Neural cell (in vitro differentiated cells): ENCODE data around the gene ITPRID2. TPM values are rescaled to one million over a fixed set of nuclear protein-coding genes. Genes with fewer than 3 reads are reported as not detected.

Source experiments
- H2AFZ ChIP-seq: fragments of 200-600, 300-800 bp; sonication (generic), shearing (Covaris generic); 2 replicates; pipeline ENCODE4 v1.6.0; 2014; ENCODE audit warnings: low read depth, mild to moderate bottlenecking, antibody characterized with exemption, low read length, moderate library complexity
- H3F3A ChIP-seq: fragments of 200-600 bp; shearing (Covaris generic); 2 replicates; pipeline ENCODE4 v1.6.1; 2016; ENCODE audit warnings: mild to moderate bottlenecking, moderate library complexity, mixed read lengths, antibody characterized with exemption, low read length; ENCODE audit not compliant: insufficient read depth, poor library complexity, severe bottlenecking
- H3K27ac ChIP-seq: fragments of 200-600, 300-800 bp; sonication (generic), shearing (Covaris generic); 2 replicates; pipeline ENCODE4 v1.5.1; 2014; ENCODE audit warnings: mild to moderate bottlenecking, low read length, moderate library complexity
- H3K27me3 ChIP-seq: fragments of 300-800, 200-600 bp; sonication (generic), shearing (Covaris generic); 2 replicates; pipeline ENCODE4 v1.6.0; 2014; ENCODE audit warnings: mild to moderate bottlenecking, low read depth, low read length, moderate library complexity; ENCODE audit not compliant: insufficient read depth
- H3K36me3 ChIP-seq: fragments of 300-800, 200-600 bp; sonication (generic), shearing (Covaris generic); 2 replicates; pipeline ENCODE4 v1.5.1; 2014; ENCODE audit warnings: mild to moderate bottlenecking, antibody characterized with exemption, low read length, moderate library complexity; ENCODE audit not compliant: insufficient read depth
- H3K4me2 ChIP-seq: fragments of 300-800, 200-600 bp; sonication (generic), shearing (Covaris generic); 2 replicates; pipeline ENCODE4 v1.6.0; 2014; ENCODE audit warnings: mild to moderate bottlenecking, low read length
- H3K4me3 ChIP-seq: fragments of 300-800, 200-600 bp; sonication (generic), shearing (Covaris generic); 2 replicates; pipeline ENCODE4 v1.5.1; 2014; ENCODE audit warnings: mild to moderate bottlenecking, low read length, moderate library complexity
- H3K79me2 ChIP-seq: fragments of 200-600 bp; shearing (Covaris generic); replicated peaks from 2 replicates; pipeline ENCODE4 v1.6.0; 2014; ENCODE audit warnings: mild to moderate bottlenecking, low read length, moderate library complexity; ENCODE audit not compliant: insufficient read depth
- H3K9ac ChIP-seq: fragments of 300-800, 200-600 bp; sonication (generic), shearing (Covaris generic); 2 replicates; pipeline ENCODE4 v1.6.1; 2016; ENCODE audit warnings: mild to moderate bottlenecking, low read length, mixed read lengths
- H3K9me2 ChIP-seq: fragments of 200-600 bp; shearing (Covaris generic); 2 replicates; pipeline ENCODE4 v1.6.1; 2016; ENCODE audit warnings: mild to moderate bottlenecking, low read length, mixed read lengths; ENCODE audit not compliant: insufficient read depth
- H3K9me3 ChIP-seq: fragments of 200-600, 300-800 bp; sonication (generic), shearing (Covaris generic); 2 replicates; pipeline ENCODE4 v1.6.1; 2016; ENCODE audit warnings: mild to moderate bottlenecking, mixed run types, low read length, moderate library complexity, mixed read lengths
- H4K20me1 ChIP-seq: fragments of 200-600 bp; shearing (Covaris generic); 2 replicates; pipeline ENCODE4 v1.6.1; 2016; ENCODE audit warnings: mild to moderate bottlenecking, mixed run types; ENCODE audit not compliant: insufficient read depth
- EP300 ChIP-seq: fragments of 450-650 bp; conservative IDR thresholded peaks from 2 replicates; pipeline ENCODE4 v1.6.1; 2014; ENCODE audit warnings: antibody characterized with exemption, mild to moderate bottlenecking, moderate library complexity; ENCODE audit not compliant: poor library complexity, severe bottlenecking
- EZH2 ChIP-seq: fragments of 200-600, 300-800 bp; shearing (Covaris generic), sonication (generic); IDR thresholded peaks from 2 replicates; pipeline ENCODE4 v1.6.1; 2014; ENCODE audit warnings: antibody characterized with exemption, low read length, borderline replicate concordance, mild to moderate bottlenecking; ENCODE audit not compliant: insufficient read depth, poor library complexity, severe bottlenecking
- MXI1 ChIP-seq: fragments of 450-650 bp; conservative IDR thresholded peaks from 2 replicates; pipeline ENCODE4 v1.6.1; 2014; ENCODE audit warnings: antibody characterized with exemption, mild to moderate bottlenecking; ENCODE audit not compliant: poor library complexity, severe bottlenecking
- POLR2AphosphoS5 ChIP-seq: IDR thresholded peaks from 2 replicates; pipeline ENCODE4 v1.6.1; 2012
- RAD21 ChIP-seq: fragments of 450-650 bp; conservative IDR thresholded peaks from 2 replicates; pipeline ENCODE4 v1.6.1; 2014; ENCODE audit warnings: antibody characterized with exemption, mild to moderate bottlenecking, moderate library complexity
- SMC3 ChIP-seq: fragments of 450-650 bp; conservative IDR thresholded peaks from 2 replicates; pipeline ENCODE4 v1.6.1; 2014; ENCODE audit warnings: antibody characterized with exemption, mild to moderate bottlenecking, moderate library complexity; ENCODE audit not compliant: poor library complexity
- TAF1 ChIP-seq: IDR thresholded peaks from 2 replicates; pipeline ENCODE4 v1.6.1; 2012; ENCODE audit warnings: low read depth
- polyA plus RNA-seq: library from polyadenylated mRNA; depleted of rRNA; stranded (reverse); fragments of >200 nt; gene quantifications from 2 replicates; pipeline ENCODE4 v1.2.3, GENCODE V29; 2014
- TF ChIP-seq, protein P1 (sequence below): fragments of 450-650 bp; IDR thresholded peaks from 2 replicates; pipeline ENCODE4 v1.5.1; 2014; ENCODE audit warnings: antibody characterized with exemption, mild to moderate bottlenecking, moderate library complexity; ENCODE audit not compliant: poor library complexity, severe bottlenecking
- TF ChIP-seq, protein P2 (sequence below): IDR thresholded peaks from 2 replicates; pipeline ENCODE4 v1.6.1; 2012; ENCODE audit warnings: borderline replicate concordance

ITPRID2 gene
- polyA plus RNA-seq, 1 donor from 2014 or later, result 42.0 TPM

DNA sequence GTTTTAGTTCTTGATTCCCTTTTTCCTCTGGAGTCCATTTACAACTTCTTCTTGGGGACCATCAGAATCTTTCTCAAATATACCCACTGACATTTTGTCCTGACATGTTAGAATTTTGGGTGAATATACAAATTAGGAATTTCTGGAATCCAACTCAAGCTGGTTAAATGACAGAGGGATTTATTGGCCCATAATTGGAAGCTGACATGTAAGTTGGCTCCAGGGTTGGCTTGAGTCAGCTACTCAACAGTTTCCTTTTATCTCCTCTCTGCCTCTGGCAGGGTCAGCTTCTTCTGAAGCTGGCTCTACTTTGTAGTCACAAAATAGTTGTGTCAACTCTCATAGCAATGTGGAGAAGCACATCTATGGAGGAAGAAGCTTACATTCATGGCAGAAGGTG, 57.5 kb downstream of the ITPRID2 start:
- Histone ChIP-seq H3K36me3 (no peaks in the 10 kb centered on the region), H3K9me2 (no peaks in the 10 kb centered on the region), H3F3A (no peaks in the 10 kb centered on the region), H3K79me2 (no peaks in the 10 kb centered on the region), H2AFZ (no peak overlapping the region), H4K20me1 (no peaks in the 10 kb centered on the region), H3K9ac (no peak overlapping the region), H3K27me3 (no peaks in the 10 kb centered on the region), H3K4me2 (no peak overlapping the region), H3K4me3 (no peak overlapping the region), H3K27ac (no peak overlapping the region), H3K9me3 (no peaks in the 10 kb centered on the region)
- no peak for TF ChIP-seq TAF1
- TF ChIP-seq RAD21, result no peak
- no peak for TF ChIP-seq MXI1
- TF ChIP-seq, protein P1, sequence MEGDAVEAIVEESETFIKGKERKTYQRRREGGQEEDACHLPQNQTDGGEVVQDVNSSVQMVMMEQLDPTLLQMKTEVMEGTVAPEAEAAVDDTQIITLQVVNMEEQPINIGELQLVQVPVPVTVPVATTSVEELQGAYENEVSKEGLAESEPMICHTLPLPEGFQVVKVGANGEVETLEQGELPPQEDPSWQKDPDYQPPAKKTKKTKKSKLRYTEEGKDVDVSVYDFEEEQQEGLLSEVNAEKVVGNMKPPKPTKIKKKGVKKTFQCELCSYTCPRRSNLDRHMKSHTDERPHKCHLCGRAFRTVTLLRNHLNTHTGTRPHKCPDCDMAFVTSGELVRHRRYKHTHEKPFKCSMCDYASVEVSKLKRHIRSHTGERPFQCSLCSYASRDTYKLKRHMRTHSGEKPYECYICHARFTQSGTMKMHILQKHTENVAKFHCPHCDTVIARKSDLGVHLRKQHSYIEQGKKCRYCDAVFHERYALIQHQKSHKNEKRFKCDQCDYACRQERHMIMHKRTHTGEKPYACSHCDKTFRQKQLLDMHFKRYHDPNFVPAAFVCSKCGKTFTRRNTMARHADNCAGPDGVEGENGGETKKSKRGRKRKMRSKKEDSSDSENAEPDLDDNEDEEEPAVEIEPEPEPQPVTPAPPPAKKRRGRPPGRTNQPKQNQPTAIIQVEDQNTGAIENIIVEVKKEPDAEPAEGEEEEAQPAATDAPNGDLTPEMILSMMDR, result no peak
- TF ChIP-seq, protein P2, sequence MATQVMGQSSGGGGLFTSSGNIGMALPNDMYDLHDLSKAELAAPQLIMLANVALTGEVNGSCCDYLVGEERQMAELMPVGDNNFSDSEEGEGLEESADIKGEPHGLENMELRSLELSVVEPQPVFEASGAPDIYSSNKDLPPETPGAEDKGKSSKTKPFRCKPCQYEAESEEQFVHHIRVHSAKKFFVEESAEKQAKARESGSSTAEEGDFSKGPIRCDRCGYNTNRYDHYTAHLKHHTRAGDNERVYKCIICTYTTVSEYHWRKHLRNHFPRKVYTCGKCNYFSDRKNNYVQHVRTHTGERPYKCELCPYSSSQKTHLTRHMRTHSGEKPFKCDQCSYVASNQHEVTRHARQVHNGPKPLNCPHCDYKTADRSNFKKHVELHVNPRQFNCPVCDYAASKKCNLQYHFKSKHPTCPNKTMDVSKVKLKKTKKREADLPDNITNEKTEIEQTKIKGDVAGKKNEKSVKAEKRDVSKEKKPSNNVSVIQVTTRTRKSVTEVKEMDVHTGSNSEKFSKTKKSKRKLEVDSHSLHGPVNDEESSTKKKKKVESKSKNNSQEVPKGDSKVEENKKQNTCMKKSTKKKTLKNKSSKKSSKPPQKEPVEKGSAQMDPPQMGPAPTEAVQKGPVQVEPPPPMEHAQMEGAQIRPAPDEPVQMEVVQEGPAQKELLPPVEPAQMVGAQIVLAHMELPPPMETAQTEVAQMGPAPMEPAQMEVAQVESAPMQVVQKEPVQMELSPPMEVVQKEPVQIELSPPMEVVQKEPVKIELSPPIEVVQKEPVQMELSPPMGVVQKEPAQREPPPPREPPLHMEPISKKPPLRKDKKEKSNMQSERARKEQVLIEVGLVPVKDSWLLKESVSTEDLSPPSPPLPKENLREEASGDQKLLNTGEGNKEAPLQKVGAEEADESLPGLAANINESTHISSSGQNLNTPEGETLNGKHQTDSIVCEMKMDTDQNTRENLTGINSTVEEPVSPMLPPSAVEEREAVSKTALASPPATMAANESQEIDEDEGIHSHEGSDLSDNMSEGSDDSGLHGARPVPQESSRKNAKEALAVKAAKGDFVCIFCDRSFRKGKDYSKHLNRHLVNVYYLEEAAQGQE, result no peak
- no peak for TF ChIP-seq SMC3
- no peak for TF ChIP-seq EZH2
- no peak for TF ChIP-seq POLR2AphosphoS5
- TF ChIP-seq EP300, result no peak

DNA sequence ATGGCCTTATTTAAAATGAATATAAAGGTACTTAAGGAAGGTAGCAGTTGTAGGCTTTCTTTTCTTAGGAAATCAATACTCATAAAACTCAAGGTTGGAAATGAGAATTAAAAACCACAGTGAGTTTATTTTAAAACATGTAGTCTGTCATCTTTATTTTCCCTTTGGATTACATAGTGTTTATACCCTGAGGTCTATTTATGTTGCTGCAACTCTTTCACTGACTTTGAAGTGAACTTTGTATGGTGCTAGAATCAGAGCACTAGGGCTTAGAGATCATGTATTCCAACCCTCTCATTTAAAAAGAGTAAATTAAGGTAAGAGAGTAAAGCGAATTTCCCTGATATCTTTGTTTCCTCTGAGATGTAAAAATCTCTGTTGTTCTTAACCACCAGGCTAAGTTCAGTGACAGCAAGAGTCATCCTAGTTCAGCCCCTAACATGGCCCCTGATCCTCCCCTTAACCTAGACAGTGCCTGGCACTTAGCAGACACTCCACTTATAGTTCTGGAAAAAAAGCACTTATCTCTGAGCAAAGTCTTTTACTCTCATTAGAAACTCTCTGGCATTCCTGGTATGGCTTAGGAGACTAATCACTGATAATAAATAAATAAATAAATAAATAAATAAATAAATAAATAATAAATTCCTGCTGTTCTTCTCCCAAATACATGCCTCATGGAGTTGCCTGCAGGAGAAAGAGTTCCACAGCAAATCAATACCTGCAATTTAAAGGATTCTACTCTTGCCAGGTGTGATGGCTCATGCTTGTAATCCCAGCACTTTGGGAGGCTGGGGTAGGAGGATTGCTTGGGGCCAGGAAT, 61.1 kb downstream of the ITPRID2 start:
- Histone ChIP-seq H4K20me1 (no peaks in the 10 kb centered on the region), H3K4me2 (no peak overlapping the region), H3K9me2 (no peaks in the 10 kb centered on the region), H3K9ac (no peak overlapping the region), H3K27ac (no peak overlapping the region), H3K4me3 (no peak overlapping the region), H3K9me3 (no peaks in the 10 kb centered on the region), H3K36me3 (no peaks in the 10 kb centered on the region), H3K79me2 (no peaks in the 10 kb centered on the region), H3F3A (no peaks in the 10 kb centered on the region), H2AFZ (no peak overlapping the region), H3K27me3 (no peaks in the 10 kb centered on the region)
- TF ChIP-seq RAD21 (no peak), SMC3 (no peak), EP300 (no peak), MXI1 (no peak), TAF1 (no peak), EZH2 (no peak), POLR2AphosphoS5 (no peak)
- TF ChIP-seq, protein P2, result no peak
- TF ChIP-seq, protein P1, result no peak
